ENCODE results near the gene ANTXR1. TPM values are rescaled to one million over a fixed set of nuclear protein-coding genes. Genes with fewer than 3 reads are reported as not detected.
"Not testable (repeated sequence)": the region's sequence is repeated elsewhere in the genome, so short reads cannot be mapped to it uniquely, and the experiment has no call there.

Gene ANTXR1
- total RNA-seq, 1 experiment from 2014 or later: 0.66 TPM

GRCh38 chr2:69255760-69256159, 242.8 kb downstream of the ANTXR1 start:
- no peak for DNase-seq
- H3K36me3 Mint-ChIP-seq (ENCODE audit: insufficient read depth, unreplicated experiment): no peaks in the 10 kb centered on the region
- no TSS peak for BruUV-seq (replicated peaks)
- H3K4me1 Mint-ChIP-seq (ENCODE audit: low read depth, unreplicated experiment): no peaks in the 10 kb centered on the region
- intact Hi-C loops (cut with micrococcal nuclease; ENCODE audit: unreplicated experiment): no loop called here
- CTCF ChIA-PET: interaction anchor here (0.9 kb wide), 1 partner anchor 241 kb away, joined by 3 read pairs; no protein-coding TSS in a partner anchor
- no peak overlapping the region for H3K27ac Mint-ChIP-seq (ENCODE audit: unreplicated experiment)
- no peaks in the 10 kb centered on the region for H3K9me3 Mint-ChIP-seq (ENCODE audit: low read depth, unreplicated experiment)
- TF ChIP-seq CTCF (IDR thresholded peaks at IDR 0.05; ENCODE audit: unreplicated experiment): no peak
- peaks cover 97% of the 10 kb centered on the region for H3K27me3 Mint-ChIP-seq (ENCODE audit: unreplicated experiment)
- H3K4me3 Mint-ChIP-seq (ENCODE audit: low read depth, unreplicated experiment): no peak overlapping the region

- H3K4me1 Mint-ChIP-seq (ENCODE audit: low read depth, unreplicated experiment); intact Hi-C loops (cut with micrococcal nuclease; ENCODE audit: unreplicated experiment); H3K4me3 Mint-ChIP-seq (ENCODE audit: low read depth, unreplicated experiment); CTCF ChIA-PET; H3K9me3 Mint-ChIP-seq (ENCODE audit: low read depth, unreplicated experiment); H3K36me3 Mint-ChIP-seq (ENCODE audit: insufficient read depth, unreplicated experiment); DNase-seq; BruUV-seq (replicated peaks); H3K27ac Mint-ChIP-seq (ENCODE audit: unreplicated experiment): not testable (repeated sequence)
- peaks cover 94% of the 10 kb centered on the region for H3K27me3 Mint-ChIP-seq (ENCODE audit: unreplicated experiment)
Observed at GRCh38 chr2:69259994-69260591, 247.1 kb downstream of the ANTXR1 start.

GRCh38 chr2:69260666-69261065, 247.7 kb downstream of the ANTXR1 start:
- intact Hi-C loops (cut with micrococcal nuclease; ENCODE audit: unreplicated experiment): no loop called here
- Mint-ChIP-seq H3K27ac (ENCODE audit: unreplicated experiment) (no peak overlapping the region), H3K27me3 (ENCODE audit: unreplicated experiment) (peaks cover 94% of the 10 kb centered on the region), H3K9me3 (ENCODE audit: low read depth, unreplicated experiment) (no peaks in the 10 kb centered on the region), H3K4me1 (ENCODE audit: low read depth, unreplicated experiment) (no peaks in the 10 kb centered on the region), H3K4me3 (ENCODE audit: low read depth, unreplicated experiment) (no peak overlapping the region), H3K36me3 (ENCODE audit: insufficient read depth, unreplicated experiment) (no peaks in the 10 kb centered on the region)
- TF ChIP-seq CTCF (IDR thresholded peaks at IDR 0.05; ENCODE audit: unreplicated experiment): no peak
- no peak for DNase-seq
- BruUV-seq (replicated peaks): no TSS peak
- CTCF ChIA-PET: no interaction called here

- Mint-ChIP-seq H3K4me3 (ENCODE audit: low read depth, unreplicated experiment) (no peak overlapping the region), H3K27me3 (ENCODE audit: unreplicated experiment) (peaks cover 67% of the 10 kb centered on the region), H3K36me3 (ENCODE audit: insufficient read depth, unreplicated experiment) (no peaks in the 10 kb centered on the region), H3K9me3 (ENCODE audit: low read depth, unreplicated experiment) (no peaks in the 10 kb centered on the region), H3K4me1 (ENCODE audit: low read depth, unreplicated experiment) (no peaks in the 10 kb centered on the region), H3K27ac (ENCODE audit: unreplicated experiment) (no peak overlapping the region)
- no peak for DNase-seq
- no TSS peak for BruUV-seq (replicated peaks)
- intact Hi-C loops (cut with micrococcal nuclease; ENCODE audit: unreplicated experiment): no loop called here
- no peak for TF ChIP-seq CTCF (IDR thresholded peaks at IDR 0.05; ENCODE audit: unreplicated experiment)
- CTCF ChIA-PET: no interaction called here
Observed at GRCh38 chr2:69269330-69269729, 256.4 kb downstream of the ANTXR1 start.

GRCh38 chr2:69271831-69272257, 258.9 kb downstream of the ANTXR1 start:
- no peak overlapping the region for H3K27ac Mint-ChIP-seq (ENCODE audit: unreplicated experiment)
- DNase-seq: no peak
- CTCF ChIA-PET: no interaction called here
- no peaks in the 10 kb centered on the region for H3K36me3 Mint-ChIP-seq (ENCODE audit: insufficient read depth, unreplicated experiment)
- BruUV-seq (replicated peaks): no TSS peak
- H3K4me3 Mint-ChIP-seq (ENCODE audit: low read depth, unreplicated experiment): no peak overlapping the region
- peaks cover 70% of the 10 kb centered on the region for H3K27me3 Mint-ChIP-seq (ENCODE audit: unreplicated experiment)
- no peaks in the 10 kb centered on the region for H3K4me1 Mint-ChIP-seq (ENCODE audit: low read depth, unreplicated experiment)
- intact Hi-C loops (cut with micrococcal nuclease; ENCODE audit: unreplicated experiment): no loop called here
- H3K9me3 Mint-ChIP-seq (ENCODE audit: low read depth, unreplicated experiment): no peaks in the 10 kb centered on the region
- no peak for TF ChIP-seq CTCF (IDR thresholded peaks at IDR 0.05; ENCODE audit: unreplicated experiment)

Measured in Calu3 (cell line).